Bronchial epithelial cell (primary cell): ENCODE results near the gene NHS. TPM values are rescaled to one million over a fixed set of nuclear protein-coding genes. Genes with fewer than 3 reads are reported as not detected.
A peak's percentile ranks its signal among the peaks of the same experiment; 100 is the strongest.

Experiments
- DNase-seq: peaks from one replicate; pipeline ENCODE4 v3.0.0-alpha.2; 2010; ENCODE audit warnings: low read depth
- FAIRE-seq: peaks from 2 replicates; lab custom pipeline; 2011; peaks lifted over from hg19 to GRCh38; lab: Jason Lieb, UNC
- H3K27me3 ChIP-seq: 2 replicates; pipeline ENCODE4 v1.5.1; 2011; ENCODE audit warnings: low read length; ENCODE audit not compliant: control insufficient read depth, insufficient read depth
- H3K36me3 ChIP-seq: 2 replicates; pipeline ENCODE4 v1.5.1; 2011; ENCODE audit warnings: low read length; ENCODE audit not compliant: control insufficient read depth, insufficient read depth
- H3K4me3 ChIP-seq: 2 replicates; pipeline ENCODE4 v1.5.1; 2011; ENCODE audit warnings: mild to moderate bottlenecking, low read depth, low read length, control low read depth
- total RNA-seq: library from RNA; depleted of rRNA; stranded (reverse); fragments of >200 nt; gene quantifications from 2 replicates; pipeline ENCODE4 v1.2.1, GENCODE V29; 2014
- TF ChIP-seq, protein P1 (sequence below): IDR thresholded peaks from 2 replicates; pipeline ENCODE4 v1.5.1; 2011; ENCODE audit warnings: mild to moderate bottlenecking, moderate library complexity, low read length, control low read depth, inconsistent platforms; ENCODE audit not compliant: insufficient read depth, severe bottlenecking

Gene NHS
- total RNA-seq, 1 donor from 2014 or later = 0.79 TPM

DNA sequence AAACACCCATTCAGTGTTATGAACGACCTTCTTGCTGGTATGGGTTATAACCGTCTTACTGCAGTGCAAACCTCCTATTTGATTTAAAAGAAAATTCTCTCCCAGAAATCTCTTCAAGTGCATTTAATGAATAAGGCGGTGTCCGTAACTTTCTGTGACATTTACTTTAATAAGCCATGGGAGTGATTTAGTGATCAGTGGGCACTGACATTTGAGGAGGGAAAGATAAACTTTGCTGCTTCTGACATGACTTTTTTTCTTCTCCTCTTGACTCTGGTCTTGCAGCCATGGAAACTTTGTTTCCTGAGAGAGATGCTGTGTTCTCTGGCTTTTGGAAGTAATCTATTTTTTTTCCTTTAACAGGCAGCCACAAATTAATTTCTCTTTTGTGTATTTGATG lies 106.1 kb downstream of the NHS start:
- Histone ChIP-seq H3K36me3 (no peaks in the 10 kb centered on the region), H3K4me3 (no peak overlapping the region), H3K27me3 (no peaks in the 10 kb centered on the region)
- FAIRE-seq (no peak), DNase-seq (no peak)
- TF ChIP-seq, protein P1, sequence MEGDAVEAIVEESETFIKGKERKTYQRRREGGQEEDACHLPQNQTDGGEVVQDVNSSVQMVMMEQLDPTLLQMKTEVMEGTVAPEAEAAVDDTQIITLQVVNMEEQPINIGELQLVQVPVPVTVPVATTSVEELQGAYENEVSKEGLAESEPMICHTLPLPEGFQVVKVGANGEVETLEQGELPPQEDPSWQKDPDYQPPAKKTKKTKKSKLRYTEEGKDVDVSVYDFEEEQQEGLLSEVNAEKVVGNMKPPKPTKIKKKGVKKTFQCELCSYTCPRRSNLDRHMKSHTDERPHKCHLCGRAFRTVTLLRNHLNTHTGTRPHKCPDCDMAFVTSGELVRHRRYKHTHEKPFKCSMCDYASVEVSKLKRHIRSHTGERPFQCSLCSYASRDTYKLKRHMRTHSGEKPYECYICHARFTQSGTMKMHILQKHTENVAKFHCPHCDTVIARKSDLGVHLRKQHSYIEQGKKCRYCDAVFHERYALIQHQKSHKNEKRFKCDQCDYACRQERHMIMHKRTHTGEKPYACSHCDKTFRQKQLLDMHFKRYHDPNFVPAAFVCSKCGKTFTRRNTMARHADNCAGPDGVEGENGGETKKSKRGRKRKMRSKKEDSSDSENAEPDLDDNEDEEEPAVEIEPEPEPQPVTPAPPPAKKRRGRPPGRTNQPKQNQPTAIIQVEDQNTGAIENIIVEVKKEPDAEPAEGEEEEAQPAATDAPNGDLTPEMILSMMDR = no peak

DNA sequence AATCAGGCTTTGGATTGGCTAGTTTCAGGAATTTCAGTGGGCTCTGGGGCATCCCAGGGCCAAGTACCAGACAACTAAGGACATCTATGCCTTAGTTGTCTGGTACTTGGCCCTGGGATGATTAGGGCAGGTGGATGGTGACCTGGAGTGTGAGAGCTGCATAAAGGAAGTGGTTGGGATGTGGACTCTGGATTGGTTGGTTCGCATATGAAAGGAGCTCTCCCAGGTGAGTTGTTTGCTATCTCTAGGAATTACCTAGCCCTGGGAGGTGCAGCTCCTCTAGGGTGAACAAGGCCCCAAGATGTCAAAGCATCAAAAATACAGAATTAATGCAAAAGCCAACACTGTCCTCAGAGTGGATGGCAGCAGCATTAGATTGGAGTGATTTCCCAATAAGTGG lies 109.6 kb downstream of the NHS start:
- Histone ChIP-seq H3K36me3 (no peaks in the 10 kb centered on the region), H3K4me3 (no peak overlapping the region), H3K27me3 (no peaks in the 10 kb centered on the region)
- TF ChIP-seq, protein P1 = no peak
- no peak for DNase-seq
- FAIRE-seq = no peak

DNA sequence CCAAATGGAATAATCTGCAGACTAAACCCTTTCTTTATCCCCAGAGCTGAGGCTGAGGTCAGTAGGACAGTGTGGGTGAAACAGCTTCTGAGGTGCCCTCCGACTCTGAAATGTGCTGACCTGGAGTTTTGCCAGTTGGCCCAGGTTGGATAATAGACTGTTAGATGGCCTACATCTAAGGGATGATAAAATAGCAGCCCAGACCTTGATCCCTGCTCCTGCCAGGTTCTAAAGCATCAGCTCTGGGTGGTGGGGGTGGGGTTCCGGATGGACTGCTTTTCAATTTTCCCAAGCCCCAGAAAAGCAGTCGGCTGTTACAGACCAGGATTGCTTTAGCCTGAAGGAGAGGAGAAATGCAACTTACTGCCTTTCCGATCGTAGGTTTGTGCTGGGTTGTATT lies 110.4 kb downstream of the NHS start:
- DNase-seq (no peak), FAIRE-seq (no peak)
- Histone ChIP-seq H3K4me3 (no peak overlapping the region), H3K27me3 (no peaks in the 10 kb centered on the region), H3K36me3 (no peaks in the 10 kb centered on the region)
- TF ChIP-seq, protein P1 = no peak

DNA sequence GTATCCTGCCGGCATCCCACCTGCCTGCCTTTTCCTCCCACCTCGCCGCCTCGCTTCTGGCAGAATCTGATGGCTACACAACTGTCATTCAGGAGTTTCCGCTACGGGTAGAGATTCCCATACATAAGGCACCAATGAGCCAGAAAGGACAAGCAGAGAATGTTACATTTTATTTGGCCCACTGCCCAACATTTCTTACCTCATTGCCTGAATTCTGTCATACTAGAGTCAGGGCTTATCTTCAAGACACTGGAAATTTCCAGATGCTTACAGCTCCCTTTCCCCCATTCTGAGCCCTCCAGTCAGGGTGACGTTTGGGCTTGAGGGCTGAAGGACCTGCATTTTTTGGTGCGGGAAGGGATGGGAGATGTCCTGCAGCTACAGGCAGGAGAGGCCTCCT lies 113.0 kb downstream of the NHS start:
- Histone ChIP-seq H3K36me3 (no peaks in the 10 kb centered on the region), H3K4me3 (no peak overlapping the region), H3K27me3 (no peaks in the 10 kb centered on the region)
- DNase-seq (peak; percentile 22), FAIRE-seq (no peak)
- TF ChIP-seq, protein P1 = no peak

DNA sequence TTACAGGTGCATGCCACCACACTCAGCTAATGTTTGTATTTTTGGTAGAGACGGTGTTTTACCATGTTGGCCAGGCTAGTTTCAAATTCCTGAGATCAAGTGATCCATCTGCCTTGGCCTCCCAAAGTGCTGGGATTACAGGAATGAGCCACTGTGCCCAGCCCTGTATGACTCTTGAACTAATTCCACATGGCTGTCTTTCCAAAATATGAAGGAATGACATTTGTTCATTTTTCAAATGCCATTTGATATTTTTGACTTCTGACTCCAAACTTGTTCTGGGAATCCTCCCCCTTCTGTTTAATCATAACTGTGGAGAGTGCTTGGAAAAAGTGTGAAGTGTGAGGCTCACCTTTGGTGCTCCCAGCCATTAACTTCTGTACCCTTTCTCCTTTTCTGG lies 119.2 kb downstream of the NHS start:
- no peaks in the 10 kb centered on the region for H3K27me3 ChIP-seq
- no peak for FAIRE-seq
- no peaks in the 10 kb centered on the region for H3K36me3 ChIP-seq
- H3K4me3 ChIP-seq = no peak overlapping the region
- TF ChIP-seq, protein P1 = no peak
- DNase-seq = no peak

DNA sequence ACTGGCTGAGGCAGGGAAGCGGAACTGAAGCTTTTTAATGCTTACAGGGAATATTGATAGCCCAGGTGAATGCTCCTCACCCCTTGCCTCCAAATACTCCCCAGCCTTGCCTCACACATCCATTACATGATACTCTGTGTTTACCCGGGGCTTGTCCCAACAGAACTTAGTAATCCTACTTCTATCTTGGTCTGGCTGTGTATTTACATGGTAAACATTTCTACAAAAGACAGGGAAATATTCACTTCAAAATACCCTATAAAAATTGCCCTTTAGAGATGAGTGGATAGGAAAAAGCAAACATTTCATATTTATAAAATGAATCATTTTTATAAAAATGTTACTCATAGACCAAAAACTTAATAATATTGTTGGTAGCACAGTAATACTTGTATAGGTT lies 120.1 kb downstream of the NHS start:
- no peaks in the 10 kb centered on the region for H3K36me3 ChIP-seq
- no peak for FAIRE-seq

More for the DNA sequence above, 120.1 kb downstream of the NHS start:
- Histone ChIP-seq H3K27me3 (no peaks in the 10 kb centered on the region), H3K4me3 (no peak overlapping the region)
- DNase-seq = peak; percentile 49
- TF ChIP-seq, protein P1 = no peak
